ENCODE measurements around the gene OLFM4. TPM values are rescaled to one million over a fixed set of nuclear protein-coding genes. Genes with fewer than 3 reads are reported as not detected.

Gene OLFM4
- polyA plus RNA-seq, 3 donors: not detected

GRCh38 chr13:53060840-53061490 lies 32.4 kb downstream of the OLFM4 start:
- H3K4me2 ChIP-seq (replicated peaks; ENCODE audit: extremely low read depth, low read length, poor library complexity, severe bottlenecking): no peak overlapping the region
- intact Hi-C loops (cut with micrococcal nuclease): no loop called here

DNA sequence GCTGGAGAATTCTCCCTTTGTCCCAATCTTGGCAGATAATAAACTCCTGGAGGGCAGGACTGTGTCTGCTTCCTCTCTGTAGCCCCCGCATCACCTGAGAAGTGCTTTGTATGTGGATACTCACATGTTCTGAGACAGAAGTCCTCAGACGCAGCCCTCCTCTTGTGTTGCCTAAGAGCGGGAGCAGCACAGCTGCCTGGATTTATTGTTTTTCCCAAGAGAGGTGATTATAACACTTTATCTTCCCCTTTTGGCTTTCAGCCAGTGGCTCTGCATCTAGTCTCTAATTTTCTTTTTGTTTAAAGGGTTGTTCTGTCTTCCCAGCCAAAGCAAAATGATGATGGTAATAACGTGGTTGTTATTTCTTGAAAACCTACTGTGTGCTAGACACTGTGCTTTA lies 36.1 kb downstream of the OLFM4 start:
- Mint-ChIP-seq H3K27ac (no peak overlapping the region), H3K9me3 (peaks cover 0 to 3% (median 0%) of the 10 kb centered on the region in 7 donors), H3K4me3 (no peak overlapping the region), H3K36me3 (no peaks in the 10 kb centered on the region), H3K27me3 (ENCODE audit: low read depth in 3 of 3) (no peaks in the 10 kb centered on the region), H3K4me1 (no peaks in the 10 kb centered on the region)
- 89% methylated on average over 1 of the region's 4 CpGs for WGBS (ENCODE audit: insufficient coverage)
- no peak overlapping the region for H3K27ac ChIP-seq (ENCODE audit: low read depth in 1 of 2, low read length in 2 of 2)
- H4K20me1 ChIP-seq (ENCODE audit: insufficient read depth, low read length): no peaks in the 10 kb centered on the region
- H3K36me3 ChIP-seq (replicated peaks in 1 of 2; ENCODE audit: control insufficient read depth in 1 of 2, insufficient read depth in 2 of 2, low read length in 2 of 2): no peaks in the 10 kb centered on the region
- H3K4me2 ChIP-seq (replicated peaks; ENCODE audit: extremely low read depth, low read length, poor library complexity, severe bottlenecking): no peak overlapping the region
- no peak for DNase-seq
- H3K27me3 ChIP-seq (ENCODE audit: control insufficient read depth in 2 of 2, insufficient read depth in 2 of 2, low read length in 2 of 2): no peaks in the 10 kb centered on the region
- TF ChIP-seq, protein P1, sequence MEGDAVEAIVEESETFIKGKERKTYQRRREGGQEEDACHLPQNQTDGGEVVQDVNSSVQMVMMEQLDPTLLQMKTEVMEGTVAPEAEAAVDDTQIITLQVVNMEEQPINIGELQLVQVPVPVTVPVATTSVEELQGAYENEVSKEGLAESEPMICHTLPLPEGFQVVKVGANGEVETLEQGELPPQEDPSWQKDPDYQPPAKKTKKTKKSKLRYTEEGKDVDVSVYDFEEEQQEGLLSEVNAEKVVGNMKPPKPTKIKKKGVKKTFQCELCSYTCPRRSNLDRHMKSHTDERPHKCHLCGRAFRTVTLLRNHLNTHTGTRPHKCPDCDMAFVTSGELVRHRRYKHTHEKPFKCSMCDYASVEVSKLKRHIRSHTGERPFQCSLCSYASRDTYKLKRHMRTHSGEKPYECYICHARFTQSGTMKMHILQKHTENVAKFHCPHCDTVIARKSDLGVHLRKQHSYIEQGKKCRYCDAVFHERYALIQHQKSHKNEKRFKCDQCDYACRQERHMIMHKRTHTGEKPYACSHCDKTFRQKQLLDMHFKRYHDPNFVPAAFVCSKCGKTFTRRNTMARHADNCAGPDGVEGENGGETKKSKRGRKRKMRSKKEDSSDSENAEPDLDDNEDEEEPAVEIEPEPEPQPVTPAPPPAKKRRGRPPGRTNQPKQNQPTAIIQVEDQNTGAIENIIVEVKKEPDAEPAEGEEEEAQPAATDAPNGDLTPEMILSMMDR (IDR thresholded peaks at IDR 0.05): no peak
- no peaks in the 10 kb centered on the region for H3K9me3 ChIP-seq (replicated peaks in 1 of 2; ENCODE audit: control insufficient read depth in 1 of 2, insufficient read depth in 1 of 2, low read length in 2 of 2)
- intact Hi-C loops (cut with micrococcal nuclease): no loop called here
- no peak overlapping the region for H2AFZ ChIP-seq (ENCODE audit: insufficient read depth, low read depth, low read length, poor library complexity, severe bottlenecking)
- H3K4me1 ChIP-seq (ENCODE audit: control insufficient read depth in 1 of 2, insufficient read depth in 2 of 2, low read length in 2 of 2): no peaks in the 10 kb centered on the region
- no peak overlapping the region for H3K9ac ChIP-seq (ENCODE audit: insufficient read depth, low read length, poor library complexity, severe bottlenecking)
- no peaks in the 10 kb centered on the region for H3K79me2 ChIP-seq (ENCODE audit: insufficient read depth, low read length)
- no peak overlapping the region for H3K4me3 ChIP-seq (replicated peaks in 1 of 3; ENCODE audit: low read depth in 2 of 3, low read length in 3 of 3)

More at GRCh38 chr13:53060840-53061490, 32.4 kb downstream of the OLFM4 start:
- H3K9ac ChIP-seq (ENCODE audit: insufficient read depth, low read length, poor library complexity, severe bottlenecking): no peak overlapping the region
- Mint-ChIP-seq H3K9me3 (peaks cover 0 to 3% (median 0%) of the 10 kb centered on the region in 7 donors), H3K4me3 (no peak overlapping the region), H3K4me1 (no peaks in the 10 kb centered on the region), H3K27me3 (ENCODE audit: low read depth in 3 of 3) (peaks cover 0 to 3% (median 0%) of the 10 kb centered on the region in 3 donors), H3K36me3 (no peaks in the 10 kb centered on the region), H3K27ac (no peak overlapping the region)
- H3K79me2 ChIP-seq (ENCODE audit: insufficient read depth, low read length): no peaks in the 10 kb centered on the region
- H3K27ac ChIP-seq (ENCODE audit: low read depth in 1 of 2, low read length in 2 of 2): no peak overlapping the region
- no peak overlapping the region for H2AFZ ChIP-seq (ENCODE audit: insufficient read depth, low read depth, low read length, poor library complexity, severe bottlenecking)
- whole genome bisulfite sequencing (ENCODE audit: insufficient coverage): 96% methylated on average over 4 of the region's 9 CpGs
- no peaks in the 10 kb centered on the region for H3K36me3 ChIP-seq (replicated peaks in 1 of 2; ENCODE audit: control insufficient read depth in 1 of 2, insufficient read depth in 2 of 2, low read length in 2 of 2)
- no peak for DNase-seq
- no peak overlapping the region for H3K4me3 ChIP-seq (replicated peaks in 1 of 3; ENCODE audit: low read depth in 2 of 3, low read length in 3 of 3)
- H3K4me1 ChIP-seq (ENCODE audit: control insufficient read depth in 1 of 2, insufficient read depth in 2 of 2, low read length in 2 of 2): no peaks in the 10 kb centered on the region
- H3K27me3 ChIP-seq (ENCODE audit: control insufficient read depth in 2 of 2, insufficient read depth in 2 of 2, low read length in 2 of 2): no peaks in the 10 kb centered on the region
- no peaks in the 10 kb centered on the region for H4K20me1 ChIP-seq (ENCODE audit: insufficient read depth, low read length)
- TF ChIP-seq, protein P1 (IDR thresholded peaks at IDR 0.05): no peak
- H3K9me3 ChIP-seq (replicated peaks in 1 of 2; ENCODE audit: control insufficient read depth in 1 of 2, insufficient read depth in 1 of 2, low read length in 2 of 2): no peaks in the 10 kb centered on the region
